ENCODE measurements around the gene NOSTRIN.

Gene NOSTRIN

DNA sequence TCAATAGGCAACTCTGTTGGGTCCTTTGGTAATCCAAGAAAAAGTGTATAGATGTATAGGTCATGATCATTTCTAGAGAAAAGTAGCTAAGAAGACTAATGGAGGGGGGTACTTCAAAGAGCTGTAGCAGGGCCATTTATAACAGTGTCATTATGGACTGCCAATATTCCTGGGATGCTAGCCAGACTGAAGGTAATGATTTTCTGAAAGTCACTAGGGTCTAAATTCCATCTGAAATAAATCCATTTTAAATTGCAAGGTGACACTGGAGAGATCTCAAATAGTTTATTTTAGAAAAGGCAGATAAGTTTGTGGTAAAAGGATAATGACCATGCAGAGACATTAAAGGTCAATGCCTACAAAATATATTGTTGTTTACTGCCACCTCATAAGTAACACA is 92.3 kb downstream of the NOSTRIN start:
- DNase-seq (ENCODE audit: low read depth), result no peak
- TF ChIP-seq, protein P1, sequence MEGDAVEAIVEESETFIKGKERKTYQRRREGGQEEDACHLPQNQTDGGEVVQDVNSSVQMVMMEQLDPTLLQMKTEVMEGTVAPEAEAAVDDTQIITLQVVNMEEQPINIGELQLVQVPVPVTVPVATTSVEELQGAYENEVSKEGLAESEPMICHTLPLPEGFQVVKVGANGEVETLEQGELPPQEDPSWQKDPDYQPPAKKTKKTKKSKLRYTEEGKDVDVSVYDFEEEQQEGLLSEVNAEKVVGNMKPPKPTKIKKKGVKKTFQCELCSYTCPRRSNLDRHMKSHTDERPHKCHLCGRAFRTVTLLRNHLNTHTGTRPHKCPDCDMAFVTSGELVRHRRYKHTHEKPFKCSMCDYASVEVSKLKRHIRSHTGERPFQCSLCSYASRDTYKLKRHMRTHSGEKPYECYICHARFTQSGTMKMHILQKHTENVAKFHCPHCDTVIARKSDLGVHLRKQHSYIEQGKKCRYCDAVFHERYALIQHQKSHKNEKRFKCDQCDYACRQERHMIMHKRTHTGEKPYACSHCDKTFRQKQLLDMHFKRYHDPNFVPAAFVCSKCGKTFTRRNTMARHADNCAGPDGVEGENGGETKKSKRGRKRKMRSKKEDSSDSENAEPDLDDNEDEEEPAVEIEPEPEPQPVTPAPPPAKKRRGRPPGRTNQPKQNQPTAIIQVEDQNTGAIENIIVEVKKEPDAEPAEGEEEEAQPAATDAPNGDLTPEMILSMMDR (IDR thresholded peaks at IDR 0.05; ENCODE audit: low read length, missing control alignments), result no peak
- H3K4me3 ChIP-seq (replicated peaks; ENCODE audit: low read depth, low read length), result no peak overlapping the region

DNA sequence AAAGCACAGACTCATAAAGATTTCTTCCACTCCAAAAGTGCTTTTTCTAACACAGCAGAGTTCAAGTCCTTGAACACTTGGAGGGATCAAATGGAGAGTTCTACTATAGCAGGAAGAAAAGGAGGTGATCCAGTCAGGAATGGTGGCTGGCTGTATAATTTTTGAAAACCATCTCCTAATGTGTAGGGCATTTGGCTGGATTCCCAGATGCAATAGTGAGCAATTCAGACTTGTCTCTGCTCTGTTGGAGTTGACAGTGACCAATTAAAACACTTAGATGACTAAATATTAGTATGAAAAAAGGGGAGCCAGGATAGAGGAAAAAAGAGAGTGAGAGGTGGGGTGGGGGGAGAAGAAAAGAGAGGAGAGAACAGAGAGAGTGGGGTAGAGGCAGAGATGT is 93.3 kb downstream of the NOSTRIN start:
- TF ChIP-seq, protein P1 (IDR thresholded peaks at IDR 0.05; ENCODE audit: low read length, missing control alignments), result no peak
- peak; percentile 7 for DNase-seq (ENCODE audit: low read depth)
- H3K4me3 ChIP-seq (replicated peaks; ENCODE audit: low read depth, low read length), result no peak overlapping the region

DNA sequence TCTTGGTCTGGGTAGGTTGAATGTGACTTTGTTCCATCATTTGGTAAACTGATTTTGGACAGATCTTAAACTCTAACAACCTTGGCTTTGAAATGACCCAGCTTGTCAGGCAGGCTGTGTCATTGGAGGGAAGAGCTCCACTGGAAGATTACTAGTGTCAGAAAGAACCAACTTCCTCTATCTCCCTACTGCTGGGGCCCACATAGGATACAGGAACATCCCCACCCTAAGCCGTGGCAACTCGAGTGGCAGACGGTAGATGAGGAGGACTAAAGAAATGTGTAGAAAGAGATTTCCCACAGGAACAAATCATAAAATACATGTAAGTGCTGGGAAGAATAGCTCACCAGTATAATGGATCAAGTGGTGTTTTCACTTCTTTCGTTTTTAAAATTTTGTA is 94.3 kb downstream of the NOSTRIN start:
- TF ChIP-seq, protein P1 (IDR thresholded peaks at IDR 0.05; ENCODE audit: low read length, missing control alignments), result no peak
- no peak overlapping the region for H3K4me3 ChIP-seq (replicated peaks; ENCODE audit: low read depth, low read length)
- no peak for DNase-seq (ENCODE audit: low read depth)

DNA sequence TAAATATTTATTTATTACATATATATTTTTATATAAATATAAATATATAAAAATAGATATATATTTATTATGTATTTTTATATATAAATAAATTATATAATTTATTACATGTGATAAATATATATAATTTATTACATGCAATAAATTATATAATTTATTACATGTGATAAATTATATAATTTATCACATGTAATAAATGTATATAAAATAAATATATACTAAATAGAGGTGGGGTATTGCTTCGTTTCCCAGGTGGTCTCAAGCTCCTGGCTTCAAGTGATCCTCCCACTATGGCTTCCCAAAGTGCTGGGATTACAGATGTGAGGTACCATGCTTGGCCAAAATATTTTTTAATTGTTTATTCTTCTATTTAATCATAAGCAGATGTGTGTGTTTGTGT is 95.0 kb downstream of the NOSTRIN start:
- no peak overlapping the region for H3K4me3 ChIP-seq (replicated peaks; ENCODE audit: low read depth, low read length)
- no peak for DNase-seq (ENCODE audit: low read depth)
- TF ChIP-seq, protein P1 (IDR thresholded peaks at IDR 0.05; ENCODE audit: low read length, missing control alignments), result no peak

DNA sequence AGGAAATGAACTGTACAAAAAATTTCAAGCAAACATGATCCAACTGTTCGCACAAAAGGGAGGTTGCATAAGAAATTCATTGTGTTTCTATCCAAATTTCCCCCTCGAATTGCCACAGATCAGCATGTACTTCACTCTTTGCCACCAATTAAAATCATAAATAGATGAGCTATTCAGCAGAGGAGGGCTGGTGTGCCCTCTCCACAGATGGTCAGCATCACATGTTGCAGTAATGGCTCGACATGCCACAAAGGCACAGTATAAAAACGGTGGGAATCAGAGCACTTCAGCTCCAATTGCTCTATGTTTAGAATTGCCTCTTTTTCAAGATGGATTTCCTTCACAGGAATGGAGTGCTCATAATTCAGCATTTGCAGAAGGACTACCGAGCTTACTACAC is 98.6 kb downstream of the NOSTRIN start, which contains the start of gene G6PC2:
TSS of gene G6PC2 (plus strand) at position 289 of the 400 bp plus-strand sequence. CDS start at position 330, 41 bp downstream.
- H3K4me3 ChIP-seq (replicated peaks; ENCODE audit: low read depth, low read length), result no peak within 1 kb of the TSS
- DNase-seq (ENCODE audit: low read depth), result no peak
- TF ChIP-seq, protein P1 (IDR thresholded peaks at IDR 0.05; ENCODE audit: low read length, missing control alignments), result no peak

DNA sequence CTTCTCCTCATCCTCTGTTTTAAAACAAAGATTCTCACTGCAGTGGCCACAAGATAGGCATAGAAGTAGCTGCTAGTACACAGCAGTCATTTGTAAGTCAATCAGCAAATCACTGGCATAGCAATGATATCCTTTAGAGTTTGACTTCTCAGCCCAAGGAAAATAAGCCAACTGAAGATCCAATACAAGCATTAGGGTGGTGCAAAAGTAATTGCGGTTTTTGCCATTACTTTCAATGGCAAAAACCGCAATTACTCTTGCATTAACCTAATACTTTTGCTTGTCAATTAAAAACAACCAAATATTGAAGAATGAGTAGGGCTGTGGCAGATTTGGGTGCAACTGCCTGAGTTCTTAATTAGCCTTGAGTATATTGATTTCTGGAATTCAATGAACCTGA is 101.5 kb downstream of the NOSTRIN start:
- DNase-seq (ENCODE audit: low read depth), result no peak
- no peak overlapping the region for H3K4me3 ChIP-seq (replicated peaks; ENCODE audit: low read depth, low read length)
- TF ChIP-seq, protein P1 (IDR thresholded peaks at IDR 0.05; ENCODE audit: low read length, missing control alignments), result no peak

DNA sequence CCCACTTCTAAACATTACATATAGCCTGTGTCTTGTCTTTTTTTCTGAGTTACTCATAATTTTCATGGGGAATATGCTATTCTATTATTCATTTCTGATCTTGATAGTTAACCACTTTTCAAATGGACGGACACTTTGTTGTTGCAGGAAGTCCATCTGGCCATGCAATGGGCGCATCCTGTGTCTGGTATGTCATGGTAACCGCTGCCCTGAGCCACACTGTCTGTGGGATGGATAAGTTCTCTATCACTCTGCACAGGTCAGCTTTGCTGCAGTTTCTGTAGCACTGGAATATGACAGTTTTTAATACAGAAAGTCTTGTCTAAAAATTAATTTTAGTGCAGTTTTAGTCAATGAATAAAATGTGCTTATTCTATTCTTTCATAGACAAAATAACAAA is 101.9 kb downstream of the NOSTRIN start:
- no peak for DNase-seq (ENCODE audit: low read depth)
- H3K4me3 ChIP-seq (replicated peaks; ENCODE audit: low read depth, low read length), result no peak overlapping the region
- TF ChIP-seq, protein P1 (IDR thresholded peaks at IDR 0.05; ENCODE audit: low read length, missing control alignments), result no peak

Measured in fibroblast of pulmonary artery (primary cell).